GM12873 (cell line): ENCODE data around the gene YPEL3.

Source experiments
- TF ChIP-seq, protein P1 (sequence below): IDR thresholded peaks from 2 replicates; pipeline ENCODE4 v1.5.1; 2012; ENCODE audit warnings: low read depth, mild to moderate bottlenecking, moderate library complexity, low read length, control low read depth; ENCODE audit not compliant: insufficient read depth; ENCODE audit errors: missing control alignments

YPEL3 gene

DNA sequence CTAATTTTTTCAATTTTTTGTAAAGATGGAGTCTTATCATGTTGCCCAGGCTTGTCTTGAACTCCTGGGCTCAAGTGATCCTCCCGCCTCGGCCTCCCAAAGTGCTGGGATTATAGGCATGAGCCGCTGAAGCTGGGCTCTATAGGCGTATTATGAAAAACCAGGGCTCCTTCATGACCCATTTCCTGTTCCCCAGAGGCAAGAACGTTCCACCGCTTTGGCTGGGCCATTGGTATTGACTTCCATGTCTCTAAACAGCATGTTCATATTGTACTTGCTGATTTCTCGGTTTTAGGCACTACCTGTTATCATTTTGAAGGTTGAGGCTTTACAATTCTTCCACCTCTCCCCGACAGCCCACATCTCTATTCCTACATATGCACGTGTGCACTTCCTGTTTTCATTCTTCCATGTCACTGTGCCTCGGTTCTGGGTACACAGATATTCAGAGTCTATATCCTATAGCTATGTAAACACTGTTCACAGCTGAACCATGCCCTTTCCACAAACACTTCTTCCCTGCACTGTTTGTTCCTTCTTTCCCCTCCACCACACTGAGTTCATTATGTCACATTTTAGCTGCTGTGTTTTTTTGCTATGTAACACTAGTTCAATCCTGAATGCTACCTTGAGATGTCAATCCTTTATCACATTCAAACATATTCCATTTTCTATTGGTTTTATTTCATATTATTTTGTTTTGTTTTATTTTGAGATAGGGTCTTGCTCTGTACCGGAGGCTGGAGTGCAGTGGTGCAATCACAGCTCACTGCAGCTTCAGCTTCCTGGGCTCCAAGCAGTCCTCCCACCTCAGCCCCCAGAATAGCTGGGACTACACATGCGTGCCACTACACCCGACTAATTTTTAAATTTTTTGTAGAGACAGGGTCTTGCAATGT lies 43.8 kb upstream of the YPEL3 start:
- TF ChIP-seq, protein P1, sequence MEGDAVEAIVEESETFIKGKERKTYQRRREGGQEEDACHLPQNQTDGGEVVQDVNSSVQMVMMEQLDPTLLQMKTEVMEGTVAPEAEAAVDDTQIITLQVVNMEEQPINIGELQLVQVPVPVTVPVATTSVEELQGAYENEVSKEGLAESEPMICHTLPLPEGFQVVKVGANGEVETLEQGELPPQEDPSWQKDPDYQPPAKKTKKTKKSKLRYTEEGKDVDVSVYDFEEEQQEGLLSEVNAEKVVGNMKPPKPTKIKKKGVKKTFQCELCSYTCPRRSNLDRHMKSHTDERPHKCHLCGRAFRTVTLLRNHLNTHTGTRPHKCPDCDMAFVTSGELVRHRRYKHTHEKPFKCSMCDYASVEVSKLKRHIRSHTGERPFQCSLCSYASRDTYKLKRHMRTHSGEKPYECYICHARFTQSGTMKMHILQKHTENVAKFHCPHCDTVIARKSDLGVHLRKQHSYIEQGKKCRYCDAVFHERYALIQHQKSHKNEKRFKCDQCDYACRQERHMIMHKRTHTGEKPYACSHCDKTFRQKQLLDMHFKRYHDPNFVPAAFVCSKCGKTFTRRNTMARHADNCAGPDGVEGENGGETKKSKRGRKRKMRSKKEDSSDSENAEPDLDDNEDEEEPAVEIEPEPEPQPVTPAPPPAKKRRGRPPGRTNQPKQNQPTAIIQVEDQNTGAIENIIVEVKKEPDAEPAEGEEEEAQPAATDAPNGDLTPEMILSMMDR: no peak

DNA sequence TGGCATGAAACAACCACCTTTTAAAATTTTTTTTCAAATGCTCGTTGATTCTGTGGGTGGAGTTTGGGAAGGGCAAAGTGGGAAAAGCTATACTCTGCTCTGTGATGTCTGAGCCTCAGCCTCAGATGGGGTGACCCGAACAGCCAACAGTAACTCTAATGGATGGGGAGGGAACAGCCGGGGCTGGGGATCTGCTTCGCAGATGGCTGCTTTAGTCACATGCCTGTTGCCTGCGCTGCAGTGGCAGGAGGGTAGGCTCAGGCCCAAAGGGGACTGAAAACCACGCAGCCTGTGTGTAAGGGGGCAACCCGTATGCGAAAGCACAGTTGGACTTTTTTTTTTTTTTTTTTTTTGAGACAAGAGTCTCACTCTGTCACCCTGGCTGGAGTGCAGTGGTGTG lies 41.9 kb upstream of the YPEL3 start:
- TF ChIP-seq, protein P1: no peak

DNA sequence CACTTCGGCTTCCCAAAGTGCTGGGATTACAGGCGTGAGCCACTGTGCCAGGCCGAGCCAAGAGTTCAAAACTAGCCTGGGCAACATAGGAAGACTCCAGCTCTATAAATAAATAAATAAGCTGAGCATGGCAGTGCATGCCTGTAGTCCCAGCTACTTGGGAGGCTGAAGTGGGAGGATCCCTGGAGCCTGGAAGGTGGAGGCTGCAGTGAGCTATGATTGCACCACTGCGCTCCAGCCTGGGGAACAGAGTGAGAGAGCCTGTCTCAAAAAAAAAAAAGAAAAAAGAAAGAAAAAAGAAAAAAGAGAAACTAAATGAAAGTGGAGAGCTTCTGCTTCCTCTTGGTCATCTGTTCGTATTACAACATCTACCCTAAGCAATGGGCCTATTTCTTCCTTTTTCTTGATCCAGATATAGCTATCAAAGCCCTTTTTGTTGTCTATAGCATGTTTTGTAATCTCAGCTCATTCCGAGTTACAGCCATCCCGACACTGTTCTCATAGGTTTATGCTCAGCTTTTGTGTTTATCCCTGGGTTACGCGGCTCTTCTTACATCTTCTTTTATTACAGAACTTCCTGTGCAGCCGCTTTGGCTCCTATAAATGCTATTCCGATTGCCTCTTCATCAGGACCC lies 41.1 kb upstream of the YPEL3 start:
- TF ChIP-seq, protein P1: no peak

DNA sequence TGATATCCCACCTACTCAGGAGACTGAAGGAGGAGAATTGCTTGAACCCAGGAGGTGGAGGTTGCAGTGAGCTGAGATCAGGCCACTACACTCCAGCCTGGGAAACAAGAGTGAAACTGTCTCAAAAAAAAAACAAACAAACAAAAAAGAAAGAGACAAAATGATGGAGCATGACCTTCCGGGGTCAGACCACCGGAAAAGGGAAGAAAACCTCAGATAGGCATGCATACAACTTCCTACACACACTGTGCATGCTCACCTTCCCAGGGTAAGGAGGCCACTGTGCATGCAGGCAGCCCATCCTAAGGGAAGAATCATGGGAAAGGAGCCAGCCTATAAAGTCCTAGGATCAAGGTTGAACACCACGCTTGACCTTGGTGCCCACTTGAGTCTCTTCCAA lies 36.6 kb upstream of the YPEL3 start:
- TF ChIP-seq, protein P1: no peak

DNA sequence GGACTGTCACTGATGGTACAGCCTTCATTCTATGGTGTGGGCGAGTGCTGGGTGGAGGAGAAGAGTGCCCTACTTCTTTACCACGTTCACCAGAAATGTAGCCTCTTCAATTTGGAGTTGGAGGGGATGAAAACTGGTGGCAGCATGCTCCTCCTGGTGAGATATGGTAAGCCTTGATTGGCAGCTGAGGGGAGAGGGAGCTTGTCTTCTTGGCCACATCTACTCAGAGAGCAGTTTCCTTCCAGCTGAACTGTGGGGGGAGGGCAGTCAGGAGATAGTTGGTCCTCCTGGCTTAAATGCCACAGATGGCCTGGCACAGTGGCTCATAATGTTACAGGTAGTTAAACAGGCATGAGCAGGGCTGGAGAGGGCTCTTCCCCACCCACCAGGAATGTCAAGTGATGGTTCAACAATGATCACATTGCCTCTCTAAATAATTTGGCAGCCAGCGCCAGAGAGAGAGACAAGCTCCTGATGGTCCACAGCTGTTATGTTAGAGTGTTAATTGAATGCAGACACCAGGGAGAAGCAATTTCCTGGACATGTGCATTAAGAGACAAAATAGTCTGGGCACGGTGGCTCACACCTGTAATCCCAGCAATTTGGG lies 36.0 kb upstream of the YPEL3 start:
- TF ChIP-seq, protein P1: no peak

DNA sequence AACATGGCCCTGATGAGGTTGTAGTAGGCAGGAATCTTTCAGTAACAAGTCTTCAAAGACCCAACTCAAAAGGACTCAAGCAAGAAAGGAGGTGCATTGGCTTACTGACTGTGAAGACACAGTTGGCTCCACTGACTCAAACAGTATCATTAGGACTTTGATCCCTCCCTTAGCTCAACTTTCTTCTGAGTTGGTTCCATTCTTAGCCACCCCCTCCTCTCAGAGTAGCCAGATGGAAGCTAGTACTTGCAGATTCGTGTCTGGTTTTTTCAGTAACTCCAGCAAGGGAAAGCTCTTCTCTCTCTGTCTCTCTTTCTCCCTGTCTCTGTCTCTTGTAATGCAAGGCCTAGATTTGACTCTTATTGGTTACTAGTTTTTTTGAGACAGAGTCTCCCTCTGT lies 32.0 kb upstream of the YPEL3 start:
- TF ChIP-seq, protein P1: no peak

DNA sequence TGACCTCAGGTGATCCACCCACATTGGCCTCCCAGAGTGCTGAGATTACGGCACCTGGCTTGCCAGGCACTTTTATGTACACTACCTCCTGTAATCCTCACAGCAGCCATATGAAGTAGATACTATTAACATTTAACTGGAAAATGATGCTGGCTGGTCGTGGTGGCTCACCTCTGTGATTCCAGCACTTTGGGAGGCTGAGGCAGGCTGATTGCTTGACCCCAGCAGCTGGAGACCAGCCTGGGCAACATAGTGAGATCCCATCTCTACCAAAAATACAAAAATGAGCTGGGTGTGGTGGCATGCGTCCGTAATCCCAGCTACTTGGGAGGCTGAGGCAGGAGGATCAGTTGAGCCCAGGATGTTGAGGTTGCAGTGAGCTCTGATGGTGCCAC lies 29.0 kb upstream of the YPEL3 start:
- TF ChIP-seq, protein P1: no peak
